Tibial artery (tissue), 4 donors: ENCODE results near the gene PSD.
A peak's percentile ranks its signal among the peaks of the same experiment; 100 is the strongest.
"Not testable (repeated sequence)": the region's sequence is repeated elsewhere in the genome, so short reads cannot be mapped to it uniquely, and the experiment has no call there.

ENCODE experiments used
- DNase-seq, 2 donors: peaks; one replicate each; pipeline ENCODE4 v3.0.0-alpha.2; 2019
- H3K27ac ChIP-seq, 2 donors: fragments of 200-600 bp; sonication (generic) in 1 of 2; 1 replicate in 1 of 2; 2 replicates in 1 of 2; pipeline ENCODE4 v1.5.1; 2018 to 2019; ENCODE audit warnings: mild to moderate bottlenecking in 1 of 2
- H3K27me3 ChIP-seq, 2 donors: fragments of 200-600 bp; sonication (generic) in 1 of 2; one replicate each; pipeline versions ENCODE4 v1.5.1 to v1.6.0; 2016 to 2019
- H3K36me3 ChIP-seq, 3 donors: fragments of 200-600 bp; sonication (generic) in 2 of 3; one replicate each; pipeline ENCODE4 v1.5.1; 2016 to 2019; ENCODE audit warnings: mild to moderate bottlenecking in 2 of 3
- H3K4me1 ChIP-seq, 4 donors: fragments of 200-600 bp; sonication (generic) in 2 of 4; 1 replicate in 3 of 4; 2 replicates in 1 of 4; pipeline ENCODE4 v1.5.1; 2016 to 2019
- H3K4me3 ChIP-seq, 2 donors: fragments of 200-600 bp; sonication (generic) in 1 of 2; 1 replicate in 1 of 2; 2 replicates in 1 of 2; pipeline ENCODE4 v1.5.1; 2018 to 2019; ENCODE audit warnings: mild to moderate bottlenecking in 2 of 2
- H3K9me3 ChIP-seq, 3 donors: fragments of 200-600 bp; sonication (generic) in 1 of 3; one replicate each; pipeline ENCODE4 v1.5.1; 2016 to 2019
- CTCF ChIP-seq, 2 experiments: fragments of 200-600 bp in 1 of 2; fragments of 450-650 bp in 1 of 2; IDR thresholded peaks; one replicate each; pipeline ENCODE4 v1.5.1; 2017 to 2019; ENCODE audit warnings: antibody characterized with exemption in 2 of 2, mild to moderate bottlenecking in 1 of 2, moderate library complexity in 1 of 2
- intact Hi-C: fragments of 100-400 bp; cut with DNase I; formaldehyde crosslinking; loops from one replicate; pipeline ENCODE4 v1.15.0; 2023; ENCODE audit warnings: low total_unique reads

PSD gene

GRCh38 chr10:102455893-102456471 is 37.4 kb upstream of the PSD start:
- TF ChIP-seq CTCF (IDR thresholded peaks at IDR 0.05) = no peak
- peaks cover 0 to 17% (median 6%) of the 10 kb centered on the region in 4 donors for H3K4me1 ChIP-seq
- no peaks in the 10 kb centered on the region for H3K9me3 ChIP-seq
- peaks cover 0 to 3% of the 10 kb centered on the region in 2 donors for H3K27me3 ChIP-seq
- intact Hi-C loops = no loop called here
- no peak overlapping the region for H3K4me3 ChIP-seq
- no peak for DNase-seq
- H3K36me3 ChIP-seq = no peaks in the 10 kb centered on the region
- H3K27ac ChIP-seq = no peak overlapping the region

- intact Hi-C loops, DNase-seq, H3K4me3 ChIP-seq, H3K27me3 ChIP-seq, H3K36me3 ChIP-seq, H3K27ac ChIP-seq, H3K9me3 ChIP-seq: not testable (repeated sequence)
- peaks cover 0 to 17% (median 9%) of the 10 kb centered on the region in 4 donors for H3K4me1 ChIP-seq
These were observed 36.3 kb upstream of the PSD start for GRCh38 chr10:102454662-102455487.

GRCh38 chr10:102453502-102453901 is 34.9 kb upstream of the PSD start:
- no peaks in the 10 kb centered on the region for H3K36me3 ChIP-seq
- DNase-seq = no peak
- H3K4me3 ChIP-seq = no peak overlapping the region
- no peaks in the 10 kb centered on the region for H3K27me3 ChIP-seq
- peak overlapping the region in 1 of 2 donors; percentile 23 for H3K27ac ChIP-seq
- H3K4me1 ChIP-seq = peaks cover 0 to 24% (median 14%) of the 10 kb centered on the region in 4 donors
- intact Hi-C loops = no loop called here
- H3K9me3 ChIP-seq = no peaks in the 10 kb centered on the region
- TF ChIP-seq CTCF (IDR thresholded peaks at IDR 0.05) = no peak

GRCh38 chr10:102452672-102453340 is 34.2 kb upstream of the PSD start:
- Histone ChIP-seq H3K4me1 (peaks cover 0 to 24% (median 14%) of the 10 kb centered on the region in 4 donors), H3K27me3 (no peaks in the 10 kb centered on the region), H3K36me3 (no peaks in the 10 kb centered on the region), H3K9me3 (no peaks in the 10 kb centered on the region), H3K4me3 (no peak overlapping the region), H3K27ac (peak overlapping the region in 1 of 2 donors; percentile 23)
- DNase-seq = peak in 1 of 2 donors; percentile 55
- peak in 1 of 2 experiments; percentile 12 for TF ChIP-seq CTCF (IDR thresholded peaks at IDR 0.05)
- intact Hi-C loops = no loop called here

- H3K4me1 ChIP-seq = peaks cover 0 to 24% (median 14%) of the 10 kb centered on the region in 4 donors
- DNase-seq = no peak
- no peaks in the 10 kb centered on the region for H3K36me3 ChIP-seq
- peak within 1 kb of the TSS; percentile 69 to 93 for H3K4me3 ChIP-seq
- no peak for TF ChIP-seq CTCF (IDR thresholded peaks at IDR 0.05)
- peak within 1 kb of the TSS; percentile 80 to 81 for H3K27ac ChIP-seq
- no peaks in the 10 kb centered on the region for H3K27me3 ChIP-seq
- intact Hi-C loops = no loop called here
- no peaks in the 10 kb centered on the region for H3K9me3 ChIP-seq
These were observed 32.8 kb upstream of the PSD start, which contains the start of gene C10orf95 for GRCh38 chr10:102451105-102451969. TSS of gene C10orf95 (minus strand) at chr10:102451543. CDS start at chr10:102451093, 450 bp downstream.
